Activated T-helper 9 cell treated with anti-CD3 and anti-CD28 coated beads, Interleukin-2, amount 50 U/mL, for 16 hours (primary cell): ENCODE data around the gene PCSK6.
A peak's percentile ranks its signal among the peaks of the same experiment; 100 is the strongest.

Experiments
- DNase-seq: peaks from one replicate; pipeline ENCODE4 v3.0.0-alpha.2; 2020; ENCODE audit warnings: low read depth

PCSK6 gene

DNA sequence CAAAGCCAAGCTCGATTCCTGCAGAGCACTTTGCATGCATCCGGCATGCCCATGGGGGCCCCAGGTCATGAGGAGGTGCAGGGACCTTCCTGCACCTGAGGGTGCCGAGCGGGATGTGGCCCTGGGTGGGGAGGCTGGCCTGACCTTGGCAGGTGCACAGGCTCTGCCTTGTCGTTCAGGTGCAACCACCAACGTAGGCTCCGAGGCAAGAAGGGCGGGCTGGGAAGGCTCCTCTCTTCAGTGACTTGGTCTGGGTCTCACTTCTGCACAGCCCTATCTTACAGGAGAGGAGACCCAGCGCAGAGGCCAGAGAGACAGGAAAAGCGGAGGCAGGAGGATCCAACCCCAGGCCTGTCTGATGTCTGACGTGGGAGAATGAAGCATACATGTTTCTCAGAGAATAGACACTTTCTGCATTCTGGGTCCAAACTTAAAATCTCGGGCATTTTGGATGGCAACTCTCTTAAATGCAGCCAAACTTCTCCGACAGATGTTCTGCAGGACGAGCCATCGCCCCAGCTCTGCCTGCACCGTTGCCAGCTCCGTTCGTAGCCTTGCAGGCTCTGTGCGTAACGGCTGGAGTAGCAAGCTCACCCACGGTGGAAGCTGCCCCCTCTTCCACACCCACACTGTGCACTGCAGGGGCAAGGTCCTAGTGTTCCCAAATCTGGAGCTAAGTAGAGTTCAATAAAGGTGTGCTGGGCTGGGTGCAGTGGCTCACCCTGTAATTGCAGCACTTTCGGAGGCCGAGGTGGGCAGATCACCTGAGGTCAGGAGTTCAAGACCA lies 133.6 kb downstream of the PCSK6 start:
- DNase-seq, result no peak

GRCh38 chr15:101354891-101355623 lies 134.4 kb downstream of the PCSK6 start:
- no peak for DNase-seq

DNA sequence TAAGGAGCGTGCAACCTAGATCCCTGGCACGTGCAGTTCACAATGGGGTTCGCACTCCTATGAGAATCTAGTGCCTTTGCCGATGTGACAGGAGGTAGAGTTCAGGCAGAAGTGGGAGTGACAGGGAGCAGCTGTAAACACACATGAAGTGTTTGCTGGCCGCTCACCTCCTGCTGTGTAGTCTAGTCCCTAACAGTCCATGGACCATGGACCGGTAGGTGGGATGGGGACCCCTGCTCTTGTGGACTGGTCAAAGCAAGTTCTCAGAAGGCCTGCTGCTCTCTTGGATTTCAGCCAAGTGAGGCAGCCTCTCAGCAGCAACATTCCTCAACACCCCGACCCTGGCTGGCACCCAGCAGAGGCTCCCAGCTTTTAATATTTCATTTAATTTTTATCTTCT lies 136.3 kb downstream of the PCSK6 start:
- no peak for DNase-seq

- DNase-seq, result no peak
Measured at GRCh38 chr15:101351736-101352135, 137.8 kb downstream of the PCSK6 start.

DNA sequence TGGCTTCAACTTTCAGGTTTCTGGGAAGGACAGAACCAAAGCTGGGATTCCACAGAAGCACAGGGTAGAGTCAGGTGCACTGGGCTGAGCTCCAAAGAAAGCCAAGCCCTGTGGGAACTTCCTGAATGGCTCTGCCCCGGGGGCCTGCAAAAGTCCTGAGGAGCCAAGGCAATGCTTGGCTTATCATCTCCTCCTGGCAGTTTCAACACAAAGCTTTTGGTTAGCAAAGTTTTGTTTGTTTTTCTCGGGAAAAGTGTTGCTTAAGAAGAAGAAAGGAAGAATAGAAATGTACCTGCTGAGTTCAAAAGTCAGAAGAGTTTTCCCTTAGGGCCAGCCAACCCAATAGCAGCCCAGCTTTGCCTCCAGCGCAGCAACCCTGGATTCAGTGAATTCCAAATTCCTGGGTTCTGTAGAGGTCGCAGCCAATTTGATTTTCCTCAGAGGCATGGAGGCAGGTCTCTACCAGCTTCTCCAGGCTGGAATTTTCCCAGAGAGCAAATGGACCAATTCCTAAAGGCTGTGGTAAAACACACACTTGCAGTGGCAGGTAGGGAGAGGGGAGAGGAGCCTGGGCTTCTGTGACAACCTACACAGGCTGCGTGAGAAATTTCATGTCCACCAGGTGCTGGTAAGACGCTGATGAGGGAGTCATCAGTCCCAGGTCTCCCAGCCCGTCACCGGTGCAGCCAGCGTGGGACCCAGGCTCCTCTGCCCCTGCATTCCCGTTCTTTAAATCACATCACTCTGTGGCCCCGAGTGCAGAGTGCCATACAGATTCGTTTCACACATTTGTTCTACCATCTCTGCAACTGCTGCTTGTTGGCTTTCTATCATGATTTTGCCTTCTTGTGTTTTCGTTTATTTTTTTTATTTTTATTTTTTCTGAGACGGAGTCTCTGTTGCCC lies 140.2 kb downstream of the PCSK6 start:
- no peak for DNase-seq

DNA sequence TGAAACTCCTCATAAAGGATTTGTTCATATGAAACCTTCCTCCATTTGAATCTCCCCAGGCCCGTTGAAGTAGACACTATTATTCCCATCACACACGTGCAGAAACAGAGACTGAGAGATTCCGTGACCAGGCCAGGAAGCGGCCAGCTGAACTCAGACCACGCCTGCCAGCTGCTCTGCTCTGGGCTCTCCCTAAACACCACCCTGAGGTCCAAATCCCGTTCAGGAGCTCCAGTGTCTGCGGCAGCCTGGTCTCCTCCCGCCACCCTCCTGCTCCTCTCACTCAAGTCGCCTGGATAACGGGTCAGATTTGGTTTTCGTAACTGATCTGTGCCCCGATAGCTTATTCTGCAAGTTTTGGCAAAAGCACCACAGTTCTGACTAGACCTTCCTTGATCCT lies 140.9 kb downstream of the PCSK6 start:
- no peak for DNase-seq

DNA sequence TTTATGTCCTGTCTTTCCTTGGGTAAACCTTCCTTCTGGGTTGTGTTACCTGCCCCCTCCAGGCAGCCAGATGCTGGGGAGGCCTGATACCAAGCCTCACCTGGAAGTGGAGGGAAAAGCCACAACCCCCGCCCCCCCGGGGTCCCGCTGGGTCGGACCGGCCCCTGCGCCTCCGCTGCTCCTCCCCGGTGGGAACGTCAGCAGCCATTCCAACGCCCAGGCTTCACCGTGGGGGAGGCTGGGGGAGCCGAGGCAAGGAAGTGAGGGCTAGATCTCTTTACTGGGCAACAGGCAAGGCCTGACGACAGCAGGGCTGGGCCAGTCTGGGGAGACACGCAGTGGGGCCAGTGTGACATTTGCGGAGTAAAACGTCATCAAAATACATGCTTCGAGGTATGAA lies 141.5 kb downstream of the PCSK6 start:
- no peak for DNase-seq

GRCh38 chr15:101347454-101347853 lies 142.1 kb downstream of the PCSK6 start:
- no peak for DNase-seq

DNA sequence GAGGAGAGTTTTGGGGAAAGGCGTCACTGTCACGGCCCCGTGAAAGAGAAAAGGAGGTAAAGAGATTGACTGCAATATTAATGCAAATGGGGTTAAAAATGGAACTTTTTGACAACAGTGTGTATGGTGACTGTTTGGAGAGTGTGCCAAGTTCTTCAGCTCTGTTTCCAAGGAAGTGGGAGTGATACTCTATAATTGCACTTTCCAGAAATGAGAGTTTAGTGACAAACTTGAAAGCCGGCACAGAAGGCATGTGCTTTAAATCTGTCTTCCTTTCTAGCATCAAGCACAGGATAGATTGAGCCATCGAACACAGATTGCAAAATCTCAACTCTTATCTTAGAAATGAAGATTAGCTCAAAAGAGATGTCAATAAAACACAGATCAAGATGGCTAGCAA lies 142.6 kb downstream of the PCSK6 start:
- DNase-seq, result no peak

GRCh38 chr15:101342056-101342455 lies 147.5 kb downstream of the PCSK6 start:
- no peak for DNase-seq

DNA sequence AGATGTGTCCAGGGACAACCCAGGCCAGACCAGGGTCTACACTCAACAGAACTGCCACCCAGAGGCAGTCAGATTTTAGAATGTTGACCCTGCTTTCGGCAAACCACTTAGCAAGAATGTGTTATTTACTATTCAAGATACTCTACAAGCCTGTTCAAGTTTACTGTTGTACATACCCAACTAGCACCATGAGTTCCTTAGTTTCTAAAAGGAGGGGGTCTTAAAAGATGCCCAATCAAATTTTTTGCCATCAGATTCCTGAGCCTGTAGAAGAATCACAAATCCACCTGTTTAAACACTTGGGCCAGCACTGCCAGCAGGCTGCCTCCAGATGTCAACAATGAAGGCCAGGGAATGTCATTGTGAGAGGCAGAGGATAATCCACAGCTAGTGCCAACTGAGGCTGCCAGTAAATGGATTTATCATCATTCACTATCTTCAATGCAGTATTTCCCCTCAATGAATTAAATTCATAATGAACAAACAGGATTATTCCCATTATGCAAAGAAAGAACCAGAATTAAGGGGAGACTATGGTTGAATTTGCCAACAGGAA lies 150.9 kb downstream of the PCSK6 start:
- no peak for DNase-seq

DNA sequence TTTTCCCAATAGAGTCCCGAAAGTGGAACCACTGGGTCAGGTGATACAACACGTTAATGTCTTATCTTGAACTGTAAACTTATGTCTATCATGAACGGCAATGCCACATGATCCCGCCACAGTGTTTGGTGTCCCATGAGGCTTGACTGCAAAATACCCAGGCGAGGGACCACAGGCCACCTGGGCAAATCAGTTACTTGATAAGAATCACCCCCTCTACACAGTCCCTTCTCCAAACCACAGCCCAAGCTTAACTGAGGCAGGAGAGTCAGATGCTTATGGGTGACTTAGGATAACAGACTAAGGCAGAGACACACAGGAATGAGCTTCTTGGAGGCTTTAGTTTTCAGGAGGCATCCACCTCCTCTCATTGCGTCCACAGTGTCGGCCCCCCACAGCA lies 151.5 kb downstream of the PCSK6 start:
- no peak for DNase-seq

- DNase-seq, result peak; percentile 36
Measured at GRCh38 chr15:101333907-101334789, 155.4 kb downstream of the PCSK6 start.

DNA sequence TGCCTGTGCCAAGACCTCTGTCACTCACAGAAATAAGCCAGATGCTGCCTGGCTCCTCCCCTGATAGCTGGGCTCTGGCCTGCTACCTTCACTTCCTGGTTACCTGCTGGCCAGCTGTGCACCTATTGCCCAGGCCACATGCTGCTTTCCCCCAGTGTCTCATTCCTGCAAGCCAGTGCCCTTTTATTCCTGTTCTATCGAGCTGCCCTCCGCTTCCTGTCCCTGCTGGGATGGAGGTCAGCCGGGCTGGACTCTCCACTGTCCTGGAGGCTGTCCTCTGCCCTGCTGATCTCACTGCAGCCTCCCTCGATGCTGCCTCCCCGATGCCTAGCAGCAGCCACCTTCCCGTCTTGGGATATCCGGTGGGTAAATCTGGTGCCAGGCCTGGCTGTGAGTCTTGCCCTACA lies 157.4 kb downstream of the PCSK6 start:
- DNase-seq, result no peak

DNA sequence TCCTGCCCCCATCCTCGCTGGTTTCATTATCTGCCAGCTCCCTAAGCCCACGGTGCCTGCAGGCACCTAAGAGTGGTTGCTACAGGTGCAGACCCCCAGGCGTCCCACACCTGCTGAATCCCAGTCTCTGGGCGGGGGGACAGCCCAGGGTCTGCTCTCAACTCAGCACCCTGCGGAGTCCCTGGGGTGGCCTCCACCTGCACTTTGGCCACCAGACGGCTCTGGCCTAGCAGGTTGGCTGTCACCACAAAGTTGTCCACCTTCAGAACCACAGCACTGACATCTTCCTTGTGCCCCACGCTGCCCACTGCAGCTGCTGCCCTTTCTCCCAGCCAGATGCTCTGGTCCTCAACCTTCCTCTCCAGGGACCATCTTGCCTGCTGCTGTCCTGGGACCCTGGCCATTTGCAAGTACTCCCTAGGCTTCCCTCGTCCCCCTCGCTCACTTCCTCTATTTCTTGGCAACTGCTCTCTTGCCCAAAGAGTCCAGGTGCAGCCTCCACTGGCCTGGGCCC lies 159.6 kb downstream of the PCSK6 start:
- no peak for DNase-seq

DNA sequence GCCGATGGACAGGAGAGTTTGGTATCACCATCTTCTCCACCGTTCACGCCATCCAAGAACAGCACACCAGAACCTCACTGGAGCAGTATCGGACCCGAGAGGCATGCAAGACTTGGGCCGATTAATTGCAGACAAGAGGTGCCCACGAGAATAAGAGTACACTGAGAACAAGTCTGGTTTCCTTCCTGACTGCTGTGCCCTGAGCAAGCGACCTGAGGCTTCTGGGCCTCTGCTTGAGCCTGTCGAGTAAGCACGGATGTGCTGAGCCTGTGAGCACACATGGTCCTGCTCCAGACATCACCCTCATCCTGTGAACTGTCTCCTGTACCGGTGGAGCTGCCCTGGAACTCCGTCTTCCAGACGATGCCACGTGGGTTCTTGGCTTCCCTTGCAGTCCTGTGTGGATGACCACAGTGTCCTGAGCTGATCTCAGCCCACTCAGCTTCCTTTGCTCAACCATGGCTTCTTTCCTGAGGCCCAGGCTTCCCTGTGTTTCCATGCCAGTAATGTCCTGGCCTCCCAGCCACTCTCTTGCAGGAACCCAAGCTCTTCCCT lies 160.1 kb downstream of the PCSK6 start:
- DNase-seq, result no peak

- DNase-seq, result no peak
Measured at GRCh38 chr15:101328001-101328400, 161.5 kb downstream of the PCSK6 start.

DNA sequence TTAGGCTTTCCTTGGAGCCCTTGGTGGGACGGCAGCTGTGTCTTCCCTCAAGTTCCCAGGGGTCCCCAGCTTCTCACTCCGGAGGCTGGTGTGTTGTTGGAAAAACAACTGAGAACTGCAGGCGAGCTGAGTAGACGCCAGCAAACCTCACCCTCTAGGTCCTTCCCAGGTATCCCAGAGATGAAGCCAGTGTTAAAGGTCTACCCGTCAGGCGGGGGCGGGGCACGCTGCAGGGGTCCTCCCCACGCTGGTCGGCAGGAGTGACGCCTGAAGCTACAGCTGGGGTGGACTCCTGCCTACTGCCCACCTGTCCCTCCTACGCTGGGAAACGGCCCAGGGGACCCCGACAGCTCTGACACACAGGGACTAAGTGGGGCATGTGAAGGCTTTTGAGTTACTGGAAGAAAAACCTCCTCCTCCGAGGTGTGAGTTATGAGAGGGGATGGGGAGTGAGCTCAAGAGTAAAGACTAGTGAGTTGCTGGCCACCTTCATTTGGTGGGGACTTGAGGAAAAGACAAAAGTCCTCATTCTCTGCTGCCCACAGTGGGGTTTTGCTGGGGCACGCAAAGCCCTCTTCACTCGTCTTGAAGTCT lies 162.3 kb downstream of the PCSK6 start:
- DNase-seq, result no peak

DNA sequence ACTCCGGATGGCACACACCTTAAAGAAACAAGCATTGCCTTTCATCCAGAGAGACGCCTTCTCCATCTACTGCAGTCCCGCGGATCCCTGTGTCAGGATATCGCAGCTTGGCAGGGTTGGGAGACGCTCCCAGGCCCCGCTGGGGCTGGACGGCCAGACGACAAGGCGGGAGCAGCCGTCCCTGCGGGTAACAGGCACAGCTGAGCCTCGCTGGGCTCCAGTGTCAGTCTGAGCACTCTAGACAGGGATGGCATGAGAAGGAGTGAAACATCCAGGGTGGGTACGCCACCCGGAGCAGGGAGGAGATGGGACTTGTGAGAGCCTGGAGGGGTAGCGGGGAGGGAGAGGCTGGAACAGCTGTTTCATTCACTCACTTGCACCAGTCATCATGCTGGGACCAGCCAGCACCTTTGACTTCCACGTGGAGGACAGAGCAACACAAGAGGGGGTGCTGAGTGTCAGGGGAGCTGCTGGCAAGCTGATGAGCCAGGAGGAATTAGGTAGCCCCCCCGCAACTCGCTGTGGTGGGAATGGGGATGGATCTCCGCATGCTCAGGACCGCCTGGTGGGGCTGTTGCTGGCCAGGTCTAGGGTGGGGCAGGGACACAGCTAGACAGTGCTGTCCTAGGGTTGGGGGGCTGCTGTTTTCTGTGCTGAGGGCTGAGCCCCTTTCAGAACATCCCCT lies 162.9 kb downstream of the PCSK6 start:
- DNase-seq, result no peak

GRCh38 chr15:101326026-101326315 lies 163.5 kb downstream of the PCSK6 start:
- DNase-seq, result no peak
